Neural cell (in vitro differentiated cells): ENCODE data around the gene SLC9A3. TPM values are rescaled to one million over a fixed set of nuclear protein-coding genes. Genes with fewer than 3 reads are reported as not detected.

Source experiments
- H2AFZ ChIP-seq: fragments of 200-600, 300-800 bp; sonication (generic), shearing (Covaris generic); 2 replicates; pipeline ENCODE4 v1.6.0; 2014; ENCODE audit warnings: low read depth, mild to moderate bottlenecking, antibody characterized with exemption, low read length, moderate library complexity
- H3F3A ChIP-seq: fragments of 200-600 bp; shearing (Covaris generic); 2 replicates; pipeline ENCODE4 v1.6.1; 2016; ENCODE audit warnings: mild to moderate bottlenecking, moderate library complexity, mixed read lengths, antibody characterized with exemption, low read length; ENCODE audit not compliant: insufficient read depth, poor library complexity, severe bottlenecking
- H3K27ac ChIP-seq: fragments of 200-600, 300-800 bp; sonication (generic), shearing (Covaris generic); 2 replicates; pipeline ENCODE4 v1.5.1; 2014; ENCODE audit warnings: mild to moderate bottlenecking, low read length, moderate library complexity
- H3K27me3 ChIP-seq: fragments of 300-800, 200-600 bp; sonication (generic), shearing (Covaris generic); 2 replicates; pipeline ENCODE4 v1.6.0; 2014; ENCODE audit warnings: mild to moderate bottlenecking, low read depth, low read length, moderate library complexity; ENCODE audit not compliant: insufficient read depth
- H3K36me3 ChIP-seq: fragments of 300-800, 200-600 bp; sonication (generic), shearing (Covaris generic); 2 replicates; pipeline ENCODE4 v1.5.1; 2014; ENCODE audit warnings: mild to moderate bottlenecking, antibody characterized with exemption, low read length, moderate library complexity; ENCODE audit not compliant: insufficient read depth
- H3K4me2 ChIP-seq: fragments of 300-800, 200-600 bp; sonication (generic), shearing (Covaris generic); 2 replicates; pipeline ENCODE4 v1.6.0; 2014; ENCODE audit warnings: mild to moderate bottlenecking, low read length
- H3K4me3 ChIP-seq: fragments of 300-800, 200-600 bp; sonication (generic), shearing (Covaris generic); 2 replicates; pipeline ENCODE4 v1.5.1; 2014; ENCODE audit warnings: mild to moderate bottlenecking, low read length, moderate library complexity
- H3K79me2 ChIP-seq: fragments of 200-600 bp; shearing (Covaris generic); replicated peaks from 2 replicates; pipeline ENCODE4 v1.6.0; 2014; ENCODE audit warnings: mild to moderate bottlenecking, low read length, moderate library complexity; ENCODE audit not compliant: insufficient read depth
- H3K9ac ChIP-seq: fragments of 300-800, 200-600 bp; sonication (generic), shearing (Covaris generic); 2 replicates; pipeline ENCODE4 v1.6.1; 2016; ENCODE audit warnings: mild to moderate bottlenecking, low read length, mixed read lengths
- H3K9me2 ChIP-seq: fragments of 200-600 bp; shearing (Covaris generic); 2 replicates; pipeline ENCODE4 v1.6.1; 2016; ENCODE audit warnings: mild to moderate bottlenecking, low read length, mixed read lengths; ENCODE audit not compliant: insufficient read depth
- H3K9me3 ChIP-seq: fragments of 200-600, 300-800 bp; sonication (generic), shearing (Covaris generic); 2 replicates; pipeline ENCODE4 v1.6.1; 2016; ENCODE audit warnings: mild to moderate bottlenecking, mixed run types, low read length, moderate library complexity, mixed read lengths
- H4K20me1 ChIP-seq: fragments of 200-600 bp; shearing (Covaris generic); 2 replicates; pipeline ENCODE4 v1.6.1; 2016; ENCODE audit warnings: mild to moderate bottlenecking, mixed run types; ENCODE audit not compliant: insufficient read depth
- CTCF ChIP-seq: fragments of 450-650 bp; IDR thresholded peaks from 2 replicates; pipeline ENCODE4 v1.5.1; 2014; ENCODE audit warnings: antibody characterized with exemption, mild to moderate bottlenecking, moderate library complexity; ENCODE audit not compliant: poor library complexity, severe bottlenecking
- EP300 ChIP-seq: fragments of 450-650 bp; conservative IDR thresholded peaks from 2 replicates; pipeline ENCODE4 v1.6.1; 2014; ENCODE audit warnings: antibody characterized with exemption, mild to moderate bottlenecking, moderate library complexity; ENCODE audit not compliant: poor library complexity, severe bottlenecking
- EZH2 ChIP-seq: fragments of 200-600, 300-800 bp; shearing (Covaris generic), sonication (generic); IDR thresholded peaks from 2 replicates; pipeline ENCODE4 v1.6.1; 2014; ENCODE audit warnings: antibody characterized with exemption, low read length, borderline replicate concordance, mild to moderate bottlenecking; ENCODE audit not compliant: insufficient read depth, poor library complexity, severe bottlenecking
- MXI1 ChIP-seq: fragments of 450-650 bp; conservative IDR thresholded peaks from 2 replicates; pipeline ENCODE4 v1.6.1; 2014; ENCODE audit warnings: antibody characterized with exemption, mild to moderate bottlenecking; ENCODE audit not compliant: poor library complexity, severe bottlenecking
- POLR2AphosphoS5 ChIP-seq: IDR thresholded peaks from 2 replicates; pipeline ENCODE4 v1.6.1; 2012
- RAD21 ChIP-seq: fragments of 450-650 bp; conservative IDR thresholded peaks from 2 replicates; pipeline ENCODE4 v1.6.1; 2014; ENCODE audit warnings: antibody characterized with exemption, mild to moderate bottlenecking, moderate library complexity
- REST ChIP-seq: IDR thresholded peaks from 2 replicates; pipeline ENCODE4 v1.6.1; 2012; ENCODE audit warnings: borderline replicate concordance
- SMC3 ChIP-seq: fragments of 450-650 bp; conservative IDR thresholded peaks from 2 replicates; pipeline ENCODE4 v1.6.1; 2014; ENCODE audit warnings: antibody characterized with exemption, mild to moderate bottlenecking, moderate library complexity; ENCODE audit not compliant: poor library complexity
- TAF1 ChIP-seq: IDR thresholded peaks from 2 replicates; pipeline ENCODE4 v1.6.1; 2012; ENCODE audit warnings: low read depth
- polyA plus RNA-seq: library from polyadenylated mRNA; depleted of rRNA; stranded (reverse); fragments of >200 nt; gene quantifications from 2 replicates; pipeline ENCODE4 v1.2.3, GENCODE V29; 2014

Gene SLC9A3
- polyA plus RNA-seq, 1 donor from 2014 or later, result 4.0 TPM

GRCh38 chr5:456351-457194 lies 67.7 kb downstream of the SLC9A3 start:
- Histone ChIP-seq H3K4me3 (no peak overlapping the region), H3K9me2 (no peaks in the 10 kb centered on the region), H3K79me2 (no peaks in the 10 kb centered on the region), H3K27ac (no peak overlapping the region), H3F3A (no peaks in the 10 kb centered on the region), H3K36me3 (peaks cover 14% of the 10 kb centered on the region), H3K27me3 (no peaks in the 10 kb centered on the region), H3K9me3 (peaks cover 8% of the 10 kb centered on the region), H2AFZ (no peak overlapping the region), H4K20me1 (no peaks in the 10 kb centered on the region), H3K4me2 (no peak overlapping the region), H3K9ac (no peak overlapping the region)
- no peak for TF ChIP-seq POLR2AphosphoS5
- no peak for TF ChIP-seq CTCF
- no peak for TF ChIP-seq MXI1
- TF ChIP-seq EZH2, result no peak
- TF ChIP-seq EP300, result no peak
- TF ChIP-seq SMC3, result no peak
- TF ChIP-seq REST, result no peak
- no peak for TF ChIP-seq RAD21
- TF ChIP-seq TAF1, result no peak

- no peaks in the 10 kb centered on the region for H3K27me3 ChIP-seq
- TF ChIP-seq EP300 (no peak), RAD21 (no peak), EZH2 (no peak), POLR2AphosphoS5 (no peak), CTCF (no peak), TAF1 (no peak), REST (no peak), SMC3 (no peak), MXI1 (no peak)
- no peaks in the 10 kb centered on the region for H3F3A ChIP-seq
- H3K27ac ChIP-seq, result no peak overlapping the region
- H3K4me2 ChIP-seq, result no peak overlapping the region
- H3K79me2 ChIP-seq, result peaks cover 5% of the 10 kb centered on the region
- H2AFZ ChIP-seq, result no peak overlapping the region
- no peaks in the 10 kb centered on the region for H3K9me2 ChIP-seq
- no peaks in the 10 kb centered on the region for H4K20me1 ChIP-seq
- no peak overlapping the region for H3K4me3 ChIP-seq
- H3K9ac ChIP-seq, result no peak overlapping the region
- H3K36me3 ChIP-seq, result peaks cover 19% of the 10 kb centered on the region
- H3K9me3 ChIP-seq, result peaks cover 8% of the 10 kb centered on the region
Observed at GRCh38 chr5:455806-456205, 68.4 kb downstream of the SLC9A3 start.
